Tibial nerve (tissue), 4 donors: ENCODE measurements around the gene PTPN22. TPM values are rescaled to one million over a fixed set of nuclear protein-coding genes. Genes with fewer than 3 reads are reported as not detected.

ENCODE experiments used
- DNase-seq, 2 donors: peaks; one replicate each; pipeline ENCODE4 v3.0.0-alpha.2; 2019; ENCODE audit warnings: low spot score in 2 of 2
- H3K27ac ChIP-seq, 4 donors: fragments of 200-600 bp; sonication (generic) in 3 of 4; one replicate each; pipeline ENCODE4 v1.5.1; 2017 to 2019; ENCODE audit warnings: mild to moderate bottlenecking in 1 of 4
- H3K27me3 ChIP-seq, 2 donors: fragments of 200-600 bp; sonication (generic) in 1 of 2; one replicate each; pipeline versions ENCODE4 v1.5.1 to v1.6.0; 2017 to 2019
- H3K36me3 ChIP-seq, 3 donors: fragments of 200-600 bp; sonication (generic); one replicate each; pipeline ENCODE4 v1.5.1; 2018 to 2019
- H3K4me1 ChIP-seq, 4 donors: fragments of 200-600 bp; sonication (generic) in 3 of 4; one replicate each; pipeline ENCODE4 v1.5.1; 2017 to 2019
- H3K4me3 ChIP-seq, 4 donors: fragments of 200-600 bp; sonication (generic) in 3 of 4; one replicate each; pipeline ENCODE4 v1.5.1; 2017 to 2019; ENCODE audit warnings: mild to moderate bottlenecking in 1 of 4, moderate library complexity in 1 of 4
- H3K9me3 ChIP-seq, 4 donors: fragments of 200-600 bp; sonication (generic) in 3 of 4; one replicate each; pipeline ENCODE4 v1.5.1; 2017 to 2019
- EP300 ChIP-seq, 2 donors: sonication (generic); formaldehyde crosslinking; IDR thresholded peaks; one replicate each; pipeline ENCODE4 v1.6.1; 2017; ENCODE audit warnings: antibody characterized with exemption in 2 of 2, mild to moderate bottlenecking in 1 of 2
- POLR2A ChIP-seq, 2 donors: fragments of 450-650 bp; IDR thresholded peaks; one replicate each; pipeline ENCODE4 v1.6.1; 2017; ENCODE audit warnings: antibody characterized with exemption in 2 of 2, mild to moderate bottlenecking in 2 of 2, moderate library complexity in 2 of 2
- WGBS, 2 donors: methylation state at CpG; one replicate each; pipeline ENCODE4 v1.1.5; 2018; 5-methylcytosine and 5-hydroxymethylcytosine counted together
- total RNA-seq, 4 donors: library from RNA; depleted of rRNA; stranded (reverse); fragments of >200 nt; gene quantifications; one replicate each; pipeline ENCODE4 v1.1.0, GENCODE V29; 2016
- TF ChIP-seq, protein P1 (sequence below), 5 experiments: fragments of 200-600 bp in 3 of 5; fragments of 450-650 bp in 2 of 5; sonication (generic) in 3 of 5; IDR thresholded peaks; one replicate each; pipeline ENCODE4 v1.5.1; 2016 to 2019; ENCODE audit warnings: antibody characterized with exemption in 5 of 5, mild to moderate bottlenecking in 3 of 5, moderate library complexity in 2 of 5

The PTPN22 gene
- total RNA-seq, 4 donors from 2014 or later, result 2.3 to 4.9 (median 3.5) TPM

DNA sequence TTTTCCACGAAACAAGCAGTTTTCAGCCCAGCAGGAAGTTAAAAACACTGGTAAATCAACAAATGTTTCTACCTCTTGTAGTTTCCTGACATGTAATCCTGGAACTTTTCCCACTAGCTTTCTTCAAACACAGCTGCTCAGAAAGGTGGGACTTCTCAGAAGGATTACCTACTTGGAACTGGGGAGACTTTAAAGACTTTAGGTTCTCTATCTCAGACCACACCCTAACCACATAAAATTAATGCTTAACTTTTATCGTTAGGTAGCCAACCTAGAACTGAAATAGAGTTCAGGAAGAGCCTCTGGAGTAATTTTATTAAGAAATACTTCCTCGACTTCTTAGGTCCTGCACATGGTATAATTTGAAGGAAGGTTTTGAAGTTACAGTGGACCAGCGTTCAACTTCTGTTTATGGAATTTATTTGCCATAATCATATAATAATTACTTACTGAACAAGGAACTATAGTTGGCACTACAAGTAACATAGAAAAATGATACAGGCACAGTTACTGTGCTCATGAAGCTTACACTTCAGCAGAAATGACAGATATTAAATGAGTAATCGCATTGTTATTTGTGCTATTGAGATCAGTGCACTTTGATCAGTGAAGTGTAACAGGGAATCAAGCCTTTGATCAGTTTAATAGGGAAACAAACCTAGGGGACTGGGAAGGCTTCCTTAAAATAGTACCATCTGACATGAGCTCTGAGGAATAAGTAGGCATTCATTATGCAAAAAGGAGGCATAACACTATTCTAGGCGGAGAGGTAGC is 16.1 kb upstream of the PTPN22 start, which contains the start of gene BCL2L15:
Gene BCL2L15 (minus strand): TSS at position 180 of the 774 bp plus-strand sequence. CDS start 206 bp downstream, outside the sequence.
- no peaks in the 10 kb centered on the region for H3K9me3 ChIP-seq
- H3K36me3 ChIP-seq, result peaks cover 0 to 4% (median 0%) of the 10 kb centered on the region in 3 donors
- peak within 1 kb of the TSS in 1 of 4 donors; percentile 18 for H3K4me3 ChIP-seq
- TF ChIP-seq POLR2A (IDR thresholded peaks at IDR 0.05) (no peak), EP300 (IDR thresholded peaks at IDR 0.05) (no peak)
- TF ChIP-seq, protein P1, sequence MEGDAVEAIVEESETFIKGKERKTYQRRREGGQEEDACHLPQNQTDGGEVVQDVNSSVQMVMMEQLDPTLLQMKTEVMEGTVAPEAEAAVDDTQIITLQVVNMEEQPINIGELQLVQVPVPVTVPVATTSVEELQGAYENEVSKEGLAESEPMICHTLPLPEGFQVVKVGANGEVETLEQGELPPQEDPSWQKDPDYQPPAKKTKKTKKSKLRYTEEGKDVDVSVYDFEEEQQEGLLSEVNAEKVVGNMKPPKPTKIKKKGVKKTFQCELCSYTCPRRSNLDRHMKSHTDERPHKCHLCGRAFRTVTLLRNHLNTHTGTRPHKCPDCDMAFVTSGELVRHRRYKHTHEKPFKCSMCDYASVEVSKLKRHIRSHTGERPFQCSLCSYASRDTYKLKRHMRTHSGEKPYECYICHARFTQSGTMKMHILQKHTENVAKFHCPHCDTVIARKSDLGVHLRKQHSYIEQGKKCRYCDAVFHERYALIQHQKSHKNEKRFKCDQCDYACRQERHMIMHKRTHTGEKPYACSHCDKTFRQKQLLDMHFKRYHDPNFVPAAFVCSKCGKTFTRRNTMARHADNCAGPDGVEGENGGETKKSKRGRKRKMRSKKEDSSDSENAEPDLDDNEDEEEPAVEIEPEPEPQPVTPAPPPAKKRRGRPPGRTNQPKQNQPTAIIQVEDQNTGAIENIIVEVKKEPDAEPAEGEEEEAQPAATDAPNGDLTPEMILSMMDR (IDR thresholded peaks at IDR 0.05), result no peak
- no peaks in the 10 kb centered on the region for H3K27me3 ChIP-seq
- no peak for DNase-seq
- peak within 1 kb of the TSS in 1 of 4 donors; percentile 40 for H3K27ac ChIP-seq
- WGBS, 2 donors, result 77 to 78% methylated on average over 6 of the region's 6 CpGs
- no peaks in the 10 kb centered on the region for H3K4me1 ChIP-seq

DNA sequence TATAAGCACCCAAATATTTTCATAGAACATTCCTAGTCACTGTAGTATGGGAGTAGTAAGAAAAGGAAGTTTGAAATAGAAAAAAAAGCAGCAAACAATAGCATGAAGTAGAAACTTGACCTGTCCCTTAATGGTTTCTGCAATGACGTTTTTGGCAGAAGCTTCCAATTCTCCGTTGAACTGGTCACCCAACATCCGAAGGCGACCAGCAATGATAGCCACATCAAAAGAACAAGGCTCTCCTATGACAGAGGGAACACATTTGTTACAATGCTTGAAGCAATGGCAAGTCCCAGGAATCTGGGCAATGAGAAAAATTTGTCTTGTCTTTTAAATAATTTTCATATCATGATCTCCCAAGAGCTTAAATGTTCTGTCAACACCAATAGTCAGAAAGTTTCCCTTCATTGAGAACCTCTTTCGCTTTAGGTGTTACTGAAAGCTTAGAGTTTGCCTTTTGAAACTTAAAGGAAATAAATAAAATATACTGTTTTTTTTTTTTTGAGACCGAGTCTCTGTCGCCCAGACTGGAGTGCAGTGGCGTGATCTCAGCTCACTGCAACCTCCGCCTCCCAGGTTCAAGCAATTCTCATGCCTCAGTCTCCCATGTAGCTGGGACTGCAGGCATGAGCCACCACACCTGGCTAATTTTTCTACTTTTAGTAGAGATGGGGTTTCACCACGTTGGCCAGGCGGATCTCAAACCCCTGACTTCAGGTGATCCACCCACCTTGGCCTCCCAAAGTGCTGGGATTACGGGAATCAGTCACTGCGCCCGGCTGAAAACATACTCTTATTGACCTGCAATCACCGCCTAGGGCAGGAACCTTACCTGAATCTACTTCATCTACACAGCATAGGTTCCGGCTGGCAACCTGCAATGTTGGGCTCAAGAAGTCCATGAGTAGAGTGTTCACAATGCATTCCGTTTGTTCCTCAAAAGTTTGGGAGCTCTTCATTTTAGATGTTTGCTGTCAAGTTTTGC is 15.2 kb upstream of the PTPN22 start:
- TF ChIP-seq, protein P1 (IDR thresholded peaks at IDR 0.05), result no peak
- TF ChIP-seq EP300 (IDR thresholded peaks at IDR 0.05) (no peak), POLR2A (IDR thresholded peaks at IDR 0.05) (no peak)
- Histone ChIP-seq H3K4me1 (no peaks in the 10 kb centered on the region), H3K27ac (peak overlapping the region in 1 of 4 donors; percentile 40), H3K9me3 (no peaks in the 10 kb centered on the region), H3K27me3 (no peaks in the 10 kb centered on the region), H3K36me3 (peaks cover 0 to 4% (median 0%) of the 10 kb centered on the region in 3 donors), H3K4me3 (peak overlapping the region in 1 of 4 donors; percentile 18)
- WGBS, 2 donors, result 90% methylated on average over 17 of the region's 17 CpGs
- DNase-seq, result no peak

DNA sequence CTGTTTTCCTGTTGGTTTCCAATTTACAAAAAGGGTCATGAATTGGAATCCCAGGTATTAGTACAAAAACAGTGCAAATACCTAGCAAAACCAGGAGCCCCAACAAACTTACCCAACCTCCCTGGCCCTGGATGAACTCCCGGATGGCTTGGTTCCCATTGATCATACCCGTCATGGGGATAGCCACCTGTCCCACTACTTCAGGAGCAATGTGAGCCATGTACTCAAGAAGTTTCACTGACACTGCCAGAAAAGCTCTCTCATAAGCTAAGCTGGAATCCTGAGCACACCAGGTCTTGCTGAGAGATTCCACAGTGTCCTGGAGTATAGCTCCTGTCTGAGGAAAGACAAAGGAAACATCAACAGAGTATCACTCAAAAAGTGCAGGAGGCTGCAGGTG is 10.1 kb upstream of the PTPN22 start:
- peaks cover 0 to 6% (median 0%) of the 10 kb centered on the region in 4 donors for H3K4me1 ChIP-seq
- no peak overlapping the region for H3K4me3 ChIP-seq
- H3K9me3 ChIP-seq, result no peaks in the 10 kb centered on the region
- TF ChIP-seq EP300 (IDR thresholded peaks at IDR 0.05), result no peak
- H3K36me3 ChIP-seq, result peaks cover 0 to 11% (median 0%) of the 10 kb centered on the region in 3 donors
- no peak for DNase-seq
- H3K27ac ChIP-seq, result no peak overlapping the region
- H3K27me3 ChIP-seq, result no peaks in the 10 kb centered on the region
- 93 to 95% methylated on average over 2 of the region's 2 CpGs for WGBS, 2 donors

DNA sequence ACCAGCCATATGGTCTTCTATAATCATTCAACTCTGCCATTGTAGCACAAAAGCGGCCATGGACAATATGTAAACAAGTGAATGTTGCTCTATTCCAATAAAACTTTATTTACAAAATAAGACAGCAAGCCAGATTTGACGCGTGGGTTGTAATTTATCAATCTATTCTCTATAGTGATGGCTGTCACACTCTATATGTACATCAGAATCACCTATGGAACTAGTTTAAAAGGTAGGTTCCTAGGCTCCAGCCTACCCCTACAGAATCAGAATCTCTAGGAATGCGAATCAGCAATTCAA is 8.2 kb upstream of the PTPN22 start:
- H3K4me3 ChIP-seq, result no peak overlapping the region
- H3K27ac ChIP-seq, result no peak overlapping the region
- no peaks in the 10 kb centered on the region for H3K27me3 ChIP-seq
- no peaks in the 10 kb centered on the region for H3K9me3 ChIP-seq
- peaks cover 0 to 7% (median 0%) of the 10 kb centered on the region in 3 donors for H3K36me3 ChIP-seq
- WGBS, 2 donors, result 88 to 94% methylated on average over 4 of the region's 4 CpGs
- TF ChIP-seq, protein P1 (IDR thresholded peaks at IDR 0.05), result no peak
- TF ChIP-seq EP300 (IDR thresholded peaks at IDR 0.05) (no peak), POLR2A (IDR thresholded peaks at IDR 0.05) (no peak)
- DNase-seq, result no peak
- H3K4me1 ChIP-seq, result peaks cover 0 to 6% (median 0%) of the 10 kb centered on the region in 4 donors

DNA sequence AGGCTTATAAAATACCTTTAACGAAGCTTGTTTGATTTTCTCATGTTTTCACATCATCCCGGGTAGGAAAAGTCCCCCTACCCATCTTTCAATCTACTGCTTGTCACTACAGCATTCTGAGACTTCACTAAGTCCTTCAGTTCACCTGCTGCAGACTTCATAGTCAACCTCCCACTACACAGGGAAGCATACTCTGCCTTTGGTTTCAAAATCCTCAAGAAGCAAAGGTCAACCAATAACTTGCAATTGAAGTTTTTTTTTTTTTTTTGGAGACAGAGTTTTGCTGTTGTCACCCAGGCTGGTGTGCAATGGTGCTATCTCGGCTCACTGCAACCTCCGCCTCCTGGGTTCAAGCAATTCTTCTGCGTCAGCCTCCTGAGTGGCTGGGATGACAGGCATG is 4.7 kb upstream of the PTPN22 start:
- TF ChIP-seq POLR2A (IDR thresholded peaks at IDR 0.05) (no peak), EP300 (IDR thresholded peaks at IDR 0.05) (no peak)
- TF ChIP-seq, protein P1 (IDR thresholded peaks at IDR 0.05), result no peak
- H3K4me1 ChIP-seq, result peaks cover 0 to 7% (median 3%) of the 10 kb centered on the region in 4 donors
- H3K27me3 ChIP-seq, result no peaks in the 10 kb centered on the region
- no peak for DNase-seq
- H3K36me3 ChIP-seq, result peaks cover 0 to 7% (median 0%) of the 10 kb centered on the region in 3 donors
- no peaks in the 10 kb centered on the region for H3K9me3 ChIP-seq
- WGBS, 2 donors, result 84 to 89% methylated on average over 5 of the region's 5 CpGs
- H3K4me3 ChIP-seq, result no peak overlapping the region
- H3K27ac ChIP-seq, result no peak overlapping the region
